ENCODE results near the gene SLC35F3. TPM values are rescaled to one million over a fixed set of nuclear protein-coding genes. Genes with fewer than 3 reads are reported as not detected.

Gene SLC35F3
- total and polyA plus RNA-seq, 2 donors from 2014 or later: 0.41 to 0.66 TPM

GRCh38 chr1:234311414-234311813 lies 406.9 kb downstream of the SLC35F3 start:
- no peaks in the 10 kb centered on the region for H3K4me1 ChIP-seq (ENCODE audit: control insufficient read depth in 2 of 3, insufficient read depth in 2 of 3, low read depth in 1 of 3, low read length in 3 of 3)
- no peaks in the 10 kb centered on the region for H3K36me3 ChIP-seq (ENCODE audit: control insufficient read depth in 2 of 3, insufficient read depth in 3 of 3, low read length in 3 of 3)
- no peak overlapping the region for H3K4me3 ChIP-seq (ENCODE audit: low read length in 3 of 3)
- no peak overlapping the region for H3K27ac ChIP-seq (ENCODE audit: low read depth in 2 of 2, low read length in 2 of 2)
- DNase-seq: no peak
- intact Hi-C loops (cut with DNase I): no loop called here
- no peaks in the 10 kb centered on the region for H3K9me3 ChIP-seq (ENCODE audit: control insufficient read depth in 2 of 3, insufficient read depth in 1 of 3, low read length in 3 of 3)
- H3K27me3 ChIP-seq (ENCODE audit: control insufficient read depth, insufficient read depth, low read length): no peaks in the 10 kb centered on the region
- H3K9ac ChIP-seq (ENCODE audit: low read length in 3 of 3): no peak overlapping the region
- TF ChIP-seq CTCF (IDR thresholded peaks at IDR 0.05; ENCODE audit: borderline replicate concordance, extremely low read depth, insufficient read depth): no peak
- no peak for FAIRE-seq

- H3K27me3 ChIP-seq (ENCODE audit: control insufficient read depth, insufficient read depth, low read length): no peaks in the 10 kb centered on the region
- DNase-seq: no peak
- intact Hi-C loops (cut with DNase I): no loop called here
These were observed 408.7 kb downstream of the SLC35F3 start for GRCh38 chr1:234313171-234313570.

GRCh38 chr1:234315091-234315541 lies 410.6 kb downstream of the SLC35F3 start:
- FAIRE-seq: no peak
- H3K4me3 ChIP-seq (ENCODE audit: low read length in 3 of 3): no peak overlapping the region
- no peaks in the 10 kb centered on the region for H3K27me3 ChIP-seq (ENCODE audit: control insufficient read depth, insufficient read depth, low read length)
- no peak overlapping the region for H3K9ac ChIP-seq (ENCODE audit: low read length in 3 of 3)
- no peak for DNase-seq
- intact Hi-C loops (cut with DNase I): no loop called here
- no peaks in the 10 kb centered on the region for H3K36me3 ChIP-seq (ENCODE audit: control insufficient read depth in 2 of 3, insufficient read depth in 3 of 3, low read length in 3 of 3)
- H3K9me3 ChIP-seq (ENCODE audit: control insufficient read depth in 2 of 3, insufficient read depth in 1 of 3, low read length in 3 of 3): no peaks in the 10 kb centered on the region
- H3K27ac ChIP-seq (ENCODE audit: low read depth in 2 of 2, low read length in 2 of 2): no peak overlapping the region
- no peak for TF ChIP-seq CTCF (IDR thresholded peaks at IDR 0.05; ENCODE audit: borderline replicate concordance, extremely low read depth, insufficient read depth)
- no peaks in the 10 kb centered on the region for H3K4me1 ChIP-seq (ENCODE audit: control insufficient read depth in 2 of 3, insufficient read depth in 2 of 3, low read depth in 1 of 3, low read length in 3 of 3)

More at GRCh38 chr1:234313171-234313570, 408.7 kb downstream of the SLC35F3 start:
- H3K27ac ChIP-seq (ENCODE audit: low read depth in 2 of 2, low read length in 2 of 2): no peak overlapping the region
- no peaks in the 10 kb centered on the region for H3K4me1 ChIP-seq (ENCODE audit: control insufficient read depth in 2 of 3, insufficient read depth in 2 of 3, low read depth in 1 of 3, low read length in 3 of 3)
- H3K36me3 ChIP-seq (ENCODE audit: control insufficient read depth in 2 of 3, insufficient read depth in 3 of 3, low read length in 3 of 3): no peaks in the 10 kb centered on the region
- no peak overlapping the region for H3K9ac ChIP-seq (ENCODE audit: low read length in 3 of 3)
- no peak overlapping the region for H3K4me3 ChIP-seq (ENCODE audit: low read length in 3 of 3)
- no peaks in the 10 kb centered on the region for H3K9me3 ChIP-seq (ENCODE audit: control insufficient read depth in 2 of 3, insufficient read depth in 1 of 3, low read length in 3 of 3)
- no peak for TF ChIP-seq CTCF (IDR thresholded peaks at IDR 0.05; ENCODE audit: borderline replicate concordance, extremely low read depth, insufficient read depth)
- FAIRE-seq: no peak

- Histone ChIP-seq H3K4me3 (ENCODE audit: low read length in 3 of 3) (no peak overlapping the region), H3K27me3 (ENCODE audit: control insufficient read depth, insufficient read depth, low read length) (no peaks in the 10 kb centered on the region), H3K9me3 (ENCODE audit: control insufficient read depth in 2 of 3, insufficient read depth in 1 of 3, low read length in 3 of 3) (no peaks in the 10 kb centered on the region), H3K4me1 (ENCODE audit: control insufficient read depth in 2 of 3, insufficient read depth in 2 of 3, low read depth in 1 of 3, low read length in 3 of 3) (no peaks in the 10 kb centered on the region), H3K36me3 (ENCODE audit: control insufficient read depth in 2 of 3, insufficient read depth in 3 of 3, low read length in 3 of 3) (no peaks in the 10 kb centered on the region), H3K9ac (ENCODE audit: low read length in 3 of 3) (no peak overlapping the region), H3K27ac (ENCODE audit: low read depth in 2 of 2, low read length in 2 of 2) (no peak overlapping the region)
- no peak for TF ChIP-seq CTCF (IDR thresholded peaks at IDR 0.05; ENCODE audit: borderline replicate concordance, extremely low read depth, insufficient read depth)
- intact Hi-C loops (cut with DNase I): no loop called here
- DNase-seq (no peak), FAIRE-seq (no peak)
These were observed 411.1 kb downstream of the SLC35F3 start for GRCh38 chr1:234315588-234315987.

Measured in kidney (tissue), 14 donors.